PC-9 (cell line): ENCODE results near the gene PIK3CA. TPM values are rescaled to one million over a fixed set of nuclear protein-coding genes. Genes with fewer than 3 reads are reported as not detected.
"Not testable (repeated sequence)": the region's sequence is repeated elsewhere in the genome, so short reads cannot be mapped to it uniquely, and the experiment has no call there.

ENCODE experiments used
- BruUV-seq: library from RNA; stranded (reverse); fragments of 400-500 nt; replicated peaks from 2 replicates; lab custom pipeline; 2021; lab: Mats Ljungman, UMichigan
- CTCF ChIA-PET: fragments of 300-600 bp; sonication (Branson Sonifier 250); formaldehyde crosslinking; loops from one replicate; lab custom pipeline; 2022; ENCODE audit warnings: antibody characterized with exemption; lab: Charles Lee
- POLR2A ChIA-PET: fragments of 300-600 bp; sonication (Branson Sonifier 250); formaldehyde crosslinking; loops from one replicate; lab custom pipeline; 2022; ENCODE audit warnings: antibody characterized with exemption; ENCODE audit not compliant: unreplicated experiment; lab: Charles Lee
- DNase-seq, 2 experiments: peaks; one replicate each; pipeline versions ENCODE4 v3.0.0 to v3.0.0-alpha.2; 2015 to 2022; ENCODE audit warnings: mixed read lengths in 1 of 2
- H2AFZ ChIP-seq: fragments of 200-600 bp; sonication (generic); 2 replicates; pipeline ENCODE4 v1.8.1; 2017; ENCODE audit warnings: antibody characterized with exemption
- H3F3A ChIP-seq: fragments of 200-600 bp; sonication (generic); 2 replicates; pipeline ENCODE4 v1.8.1; 2017; ENCODE audit warnings: antibody characterized with exemption, mild to moderate bottlenecking, low read depth; ENCODE audit not compliant: insufficient read depth
- H3K27ac ChIP-seq: fragments of 200-600 bp; sonication (generic); 2 replicates; pipeline ENCODE4 v1.6.1; 2016; ENCODE audit warnings: mixed run types
- H3K27me3 ChIP-seq: fragments of 200-600 bp; sonication (generic); 2 replicates; pipeline ENCODE4 v1.6.1; 2016; ENCODE audit warnings: low read depth, mixed run types; ENCODE audit not compliant: insufficient read depth
- H3K36me3 ChIP-seq: fragments of 200-600 bp; sonication (generic); 2 replicates; pipeline ENCODE4 v1.6.1; 2016; ENCODE audit warnings: low read depth, mixed run types
- H3K4me1 ChIP-seq: fragments of 200-600 bp; sonication (generic); replicated peaks from 2 replicates; pipeline ENCODE4 v1.6.1; 2016; ENCODE audit warnings: mixed run types; ENCODE audit not compliant: insufficient read depth
- H3K4me2 ChIP-seq: fragments of 200-600 bp; sonication (generic); 2 replicates; pipeline ENCODE4 v1.6.1; 2017; ENCODE audit warnings: mixed run types
- H3K4me3 ChIP-seq: fragments of 200-600 bp; sonication (generic); 2 replicates; pipeline ENCODE4 v1.6.1; 2016; ENCODE audit warnings: mixed run types
- H3K79me2 ChIP-seq: fragments of 200-600 bp; sonication (generic); 2 replicates; pipeline ENCODE4 v1.6.1; 2017; ENCODE audit warnings: low read depth, mixed run types
- H3K9me2 ChIP-seq: fragments of 200-600 bp; sonication (generic); 2 replicates; pipeline ENCODE4 v1.8.1; 2017; ENCODE audit warnings: mild to moderate bottlenecking; ENCODE audit not compliant: insufficient read depth
- H3K9me3 ChIP-seq: fragments of 200-600 bp; sonication (generic); 2 replicates; pipeline ENCODE4 v1.8.1; 2016; ENCODE audit warnings: low read depth; ENCODE audit not compliant: insufficient read depth
- H4K20me1 ChIP-seq: fragments of 200-600 bp; sonication (generic); 2 replicates; pipeline ENCODE4 v1.8.1; 2017; ENCODE audit not compliant: insufficient read depth
- CTCF ChIP-seq: fragments of 200-600 bp; sonication (generic); conservative IDR thresholded peaks from 2 replicates; pipeline ENCODE4 v1.6.1; 2017; ENCODE audit warnings: mixed run types, antibody characterized with exemption, mild to moderate bottlenecking, moderate library complexity
- EZH2 ChIP-seq: fragments of 200-600 bp; sonication (generic); IDR thresholded peaks from 2 replicates; pipeline ENCODE4 v1.8.0; 2017; ENCODE audit warnings: antibody characterized with exemption, low read depth
- intact Hi-C: fragments of 100-400 bp; cut with micrococcal nuclease; formaldehyde crosslinking; loops from one replicate; pipeline ENCODE4 v1.10.0; 2022; ENCODE audit not compliant: unreplicated experiment
- total RNA-seq: library from RNA; stranded (reverse); gene quantifications from 2 replicates; pipeline ENCODE4 v1.2.3, GENCODE V29; 2021

PIK3CA gene
- total RNA-seq, 1 experiment from 2014 or later = 39.9 TPM

GRCh38 chr3:179236669-179237301, 88.6 kb downstream of the PIK3CA start:
- peaks cover 13% of the 10 kb centered on the region for H3K36me3 ChIP-seq
- BruUV-seq = no TSS peak
- no peak for TF ChIP-seq EZH2
- no peak for TF ChIP-seq CTCF
- no peak overlapping the region for H3K4me2 ChIP-seq
- H3K27ac ChIP-seq = no peak overlapping the region
- no peaks in the 10 kb centered on the region for H3K9me3 ChIP-seq
- no peaks in the 10 kb centered on the region for H3K79me2 ChIP-seq
- no peak for DNase-seq
- H4K20me1 ChIP-seq = no peaks in the 10 kb centered on the region; the same call in 1 of the 2 replicates
- H2AFZ ChIP-seq = no peak overlapping the region
- intact Hi-C loops = no loop called here
- CTCF ChIA-PET = interaction anchor here (0.6 kb wide), 1 partner anchor 793 kb away, joined by 3 read pairs; no protein-coding TSS in a partner anchor
- POLR2A ChIA-PET = interaction anchor here (0.6 kb wide), 1 partner anchor 14 kb away, joined by 3 read pairs; no protein-coding TSS in a partner anchor
- H3K9me2 ChIP-seq = no peaks in the 10 kb centered on the region
- no peaks in the 10 kb centered on the region for H3K4me1 ChIP-seq
- no peaks in the 10 kb centered on the region; the same call in 1 of the 2 replicates for H3F3A ChIP-seq
- no peak overlapping the region for H3K4me3 ChIP-seq
- H3K27me3 ChIP-seq = no peaks in the 10 kb centered on the region

GRCh38 chr3:179240299-179240698, 92.1 kb downstream of the PIK3CA start:
- H3K79me2 ChIP-seq, H3K4me1 ChIP-seq, BruUV-seq, H3F3A ChIP-seq, H3K36me3 ChIP-seq, H3K4me3 ChIP-seq, H3K4me2 ChIP-seq, H4K20me1 ChIP-seq, H3K9me3 ChIP-seq, H3K27ac ChIP-seq, H2AFZ ChIP-seq, H3K9me2 ChIP-seq, CTCF ChIA-PET, intact Hi-C loops, DNase-seq, POLR2A ChIA-PET, H3K27me3 ChIP-seq: not testable (repeated sequence)

GRCh38 chr3:179242859-179243258, 94.7 kb downstream of the PIK3CA start:
- POLR2A ChIA-PET, H3K9me3 ChIP-seq, H3K4me2 ChIP-seq, H2AFZ ChIP-seq, H3K36me3 ChIP-seq, H3F3A ChIP-seq, H3K27ac ChIP-seq, DNase-seq, CTCF ChIA-PET, BruUV-seq, H4K20me1 ChIP-seq, H3K9me2 ChIP-seq, H3K4me1 ChIP-seq, H3K27me3 ChIP-seq, H3K79me2 ChIP-seq, intact Hi-C loops, H3K4me3 ChIP-seq: not testable (repeated sequence)

GRCh38 chr3:179244878-179245277, 96.7 kb downstream of the PIK3CA start:
- H3K27me3 ChIP-seq = no peaks in the 10 kb centered on the region
- intact Hi-C loops = no loop called here
- no peaks in the 10 kb centered on the region for H3K9me2 ChIP-seq
- TF ChIP-seq EZH2 (no peak), CTCF (no peak)
- no peak for DNase-seq
- H3K27ac ChIP-seq = no peak overlapping the region
- H4K20me1 ChIP-seq = no peaks in the 10 kb centered on the region
- no peak overlapping the region for H3K4me3 ChIP-seq
- H2AFZ ChIP-seq = no peak overlapping the region
- no peaks in the 10 kb centered on the region for H3K79me2 ChIP-seq
- H3K4me1 ChIP-seq = no peaks in the 10 kb centered on the region
- H3K4me2 ChIP-seq = no peak overlapping the region
- ChIA-PET POLR2A (no interaction called here), CTCF (no interaction called here)
- no peaks in the 10 kb centered on the region for H3F3A ChIP-seq
- H3K9me3 ChIP-seq = no peaks in the 10 kb centered on the region
- BruUV-seq = no TSS peak
- no peaks in the 10 kb centered on the region for H3K36me3 ChIP-seq
